HepG2 (cell line): ENCODE results near the gene BSG. TPM values are rescaled to one million over a fixed set of nuclear protein-coding genes. Genes with fewer than 3 reads are reported as not detected.
A peak's percentile ranks its signal among the peaks of the same experiment; 100 is the strongest.

Experiments used
- CAMTA2 ChIP-seq: sonication (generic); formaldehyde crosslinking; IDR thresholded peaks from 2 replicates; pipeline ENCODE4 v1.4.0; 2020; ENCODE audit warnings: mild to moderate bottlenecking, missing genetic modification reagents, borderline replicate concordance
- CHCHD3 ChIP-seq: sonication (generic); formaldehyde crosslinking; IDR thresholded peaks from 2 replicates; pipeline ENCODE4 v1.8.0; 2022; ENCODE audit warnings: mild to moderate bottlenecking, missing genetic modification reagents, moderate library complexity
- EEA1 ChIP-seq: sonication (generic); formaldehyde crosslinking; IDR thresholded peaks from 2 replicates; pipeline ENCODE4 v1.5.1; 2020; ENCODE audit warnings: mild to moderate bottlenecking, missing genetic modification reagents, borderline replicate concordance
- GABPA ChIP-seq, 2 experiments: IDR thresholded peaks; 2 replicates each; pipeline ENCODE4 v1.6.1; 2011 to 2016; ENCODE audit warnings: low read depth in 2 of 2, low read length in 1 of 2, missing biosample characterization in 1 of 2, missing genetic modification characterization in 1 of 2
- KIAA2018 ChIP-seq: sonication (generic); formaldehyde crosslinking; IDR thresholded peaks from 2 replicates; pipeline ENCODE4 v1.5.0; 2020; ENCODE audit warnings: mild to moderate bottlenecking, missing genetic modification reagents, borderline replicate concordance
- ZBTB20 ChIP-seq: sonication (generic); formaldehyde crosslinking; IDR thresholded peaks from 2 replicates; pipeline ENCODE4 v1.8.1; 2023; ENCODE audit warnings: missing genetic modification reagents, low read depth, mild to moderate bottlenecking, borderline replicate concordance
- ZBTB42 ChIP-seq: sonication (generic); formaldehyde crosslinking; IDR thresholded peaks from 2 replicates; pipeline ENCODE4 v1.5.0; 2020; ENCODE audit warnings: mild to moderate bottlenecking, missing genetic modification reagents
- ZNF274 ChIP-seq: sonication (generic); formaldehyde crosslinking; IDR thresholded peaks from 2 replicates; pipeline ENCODE4 v1.5.1; 2020; ENCODE audit warnings: mild to moderate bottlenecking, missing genetic modification reagents
- ZNF282 ChIP-seq: fragments of 450-650 bp; IDR thresholded peaks from 2 replicates; pipeline ENCODE4 v1.6.1; 2018; ENCODE audit not compliant: partially characterized antibody
- ZNF331 ChIP-seq: sonication (generic); formaldehyde crosslinking; IDR thresholded peaks from 2 replicates; pipeline ENCODE4 v1.4.0; 2020; ENCODE audit warnings: missing genetic modification reagents
- ZNF343 ChIP-seq: sonication (generic); formaldehyde crosslinking; IDR thresholded peaks from 2 replicates; pipeline ENCODE4 v1.4.0; 2020; ENCODE audit warnings: mild to moderate bottlenecking, missing genetic modification reagents
- ZNF460 ChIP-seq: sonication (generic); formaldehyde crosslinking; IDR thresholded peaks from 2 replicates; pipeline ENCODE4 v1.5.1; 2020; ENCODE audit warnings: missing genetic modification reagents, mild to moderate bottlenecking, borderline replicate concordance
- ZNF547 ChIP-seq: sonication (generic); formaldehyde crosslinking; IDR thresholded peaks from 2 replicates; pipeline ENCODE4 v1.5.1; 2020; ENCODE audit warnings: mild to moderate bottlenecking, missing genetic modification reagents
- ZNF567 ChIP-seq: sonication (generic); formaldehyde crosslinking; IDR thresholded peaks from 2 replicates; pipeline ENCODE4 v1.8.1; 2023; ENCODE audit warnings: mild to moderate bottlenecking, missing genetic modification reagents, borderline replicate concordance
- ZNF724P ChIP-seq: sonication (generic); formaldehyde crosslinking; IDR thresholded peaks from 2 replicates; pipeline ENCODE4 v1.8.0; 2022; ENCODE audit warnings: missing genetic modification reagents, borderline replicate concordance
- ZNF777 ChIP-seq: sonication (generic); formaldehyde crosslinking; IDR thresholded peaks from 2 replicates; pipeline ENCODE4 v1.4.0; 2020; ENCODE audit warnings: missing genetic modification reagents
- ZNF800 ChIP-seq: sonication (generic); formaldehyde crosslinking; IDR thresholded peaks from 2 replicates; pipeline ENCODE4 v1.4.0; 2020; ENCODE audit warnings: missing genetic modification reagents
- polyA plus RNA-seq, 8 experiments: library from polyadenylated mRNA; depleted of rRNA in 3 of 8; stranded (reverse) in 7 of 8; unstranded in 1 of 8; fragments of >200 nt; fragmentation: Illumina TruSeq in 4 of 8; extraction: Trizol in 4 of 8; gene quantifications; 2 replicates each; pipeline versions ENCODE4 v1.2.1 to v1.2.3, GENCODE V29; 2011 to 2016; ENCODE audit warnings: low read depth in 4 of 8, missing spikeins in 1 of 8, mixed read lengths in 1 of 8; ENCODE audit not compliant: insufficient read depth in 1 of 8
- total RNA-seq, 5 experiments: library from RNA; depleted of rRNA; stranded (reverse); fragments of >200 nt; fragmentation: Illumina TruSeq; extraction: Trizol; gene quantifications; 2 replicates each; pipeline ENCODE4 v1.2.3, GENCODE V29; 2016; ENCODE audit warnings: low read depth in 1 of 5
- TF ChIP-seq, protein P1 (sequence below): sonication (generic); formaldehyde crosslinking; conservative IDR thresholded peaks from 2 replicates; pipeline ENCODE4 v1.4.0; 2020; ENCODE audit warnings: missing genetic modification reagents

The BSG gene
- total and polyA plus RNA-seq, 2 of the 13 experiments (the other 11 are each of a cell fraction or from before 2014, with no cell fraction given): 309 to 754 TPM

- TF ChIP-seq GABPA (IDR thresholded peaks at IDR 0.05; ENCODE audit: low read depth, low read length): no peak
- peak; percentile 45; the same call in 1 of the 2 replicates for TF ChIP-seq GABPA (CRISPR knock-in tag; IDR thresholded peaks at IDR 0.05; ENCODE audit: low read depth)
- peak; percentile 29; the same call in 1 of the 2 replicates for TF ChIP-seq ZNF460 (CRISPR knock-in tag)
- no peak for TF ChIP-seq CAMTA2
- no peak for TF ChIP-seq EEA1 (CRISPR knock-in tag)
- TF ChIP-seq ZNF331 (CRISPR knock-in tag): peak; percentile 55; the same call in 1 of the 2 replicates
- TF ChIP-seq ZNF777 (CRISPR knock-in tag): 0 out of 2 replicates have a peak, but pooled peaks have one; percentile 43
- peak; percentile 75 for TF ChIP-seq ZNF274
- TF ChIP-seq, protein P1, sequence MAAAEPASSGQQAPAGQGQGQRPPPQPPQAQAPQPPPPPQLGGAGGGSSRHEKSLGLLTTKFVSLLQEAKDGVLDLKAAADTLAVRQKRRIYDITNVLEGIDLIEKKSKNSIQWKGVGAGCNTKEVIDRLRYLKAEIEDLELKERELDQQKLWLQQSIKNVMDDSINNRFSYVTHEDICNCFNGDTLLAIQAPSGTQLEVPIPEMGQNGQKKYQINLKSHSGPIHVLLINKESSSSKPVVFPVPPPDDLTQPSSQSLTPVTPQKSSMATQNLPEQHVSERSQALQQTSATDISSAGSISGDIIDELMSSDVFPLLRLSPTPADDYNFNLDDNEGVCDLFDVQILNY (CRISPR knock-in tag): no peak
- TF ChIP-seq ZBTB42 (CRISPR knock-in tag): no peak
- TF ChIP-seq ZNF343 (CRISPR knock-in tag): no peak
- TF ChIP-seq ZNF800 (CRISPR knock-in tag): no peak; the same call in 1 of the 2 replicates
- 0 out of 2 replicates have a peak, but pooled peaks have one; percentile 56 for TF ChIP-seq ZBTB20 (CRISPR knock-in tag)
- peak; percentile 65; the same call in 1 of the 2 replicates for TF ChIP-seq ZNF724P (CRISPR knock-in tag)
- no peak for TF ChIP-seq KIAA2018 (CRISPR knock-in tag)
- peak; percentile 84; the same call in 1 of the 2 replicates for TF ChIP-seq ZNF567 (CRISPR knock-in tag)
- no peak for TF ChIP-seq ZNF282
- 0 out of 2 replicates have a peak, but pooled peaks have one; percentile 4 for TF ChIP-seq CHCHD3 (CRISPR knock-in tag)
- TF ChIP-seq ZNF547 (CRISPR knock-in tag): peak; percentile 72; the same call in 1 of the 2 replicates
These were observed 12.0 kb downstream of the BSG start (continued) for GRCh38 chr19:584240-585001.
